Cardiac muscle cell (in vitro differentiated cells and primary cell): Measurements from ENCODE around the gene SELENOM. TPM values are rescaled to one million over a fixed set of nuclear protein-coding genes. Genes with fewer than 3 reads are reported as not detected.

Source experiments
- DNase-seq, 2 donors: peaks; one replicate each; pipeline versions ENCODE4 v3.0.0 to v3.0.0-alpha.2; 2010 to 2017; ENCODE audit warnings: low read depth in 1 of 2, low spot score in 1 of 2
- H3K27ac ChIP-seq: fragments of 200-600 bp; sonication (generic); 2 replicates; pipeline ENCODE4 v1.5.1; 2016
- H3K27me3 ChIP-seq: fragments of 200-600 bp; sonication (generic); 2 replicates; pipeline ENCODE4 v1.6.0; 2016; ENCODE audit warnings: control low read depth
- H3K36me3 ChIP-seq: fragments of 200-600 bp; sonication (generic); 2 replicates; pipeline ENCODE4 v1.5.1; 2016; ENCODE audit warnings: control low read depth
- H3K4me1 ChIP-seq: fragments of 200-600 bp; sonication (generic); 2 replicates; pipeline ENCODE4 v1.8.1; 2017; ENCODE audit warnings: low read depth, mild to moderate bottlenecking, mixed run types
- H3K4me3 ChIP-seq: fragments of 200-600 bp; sonication (generic); 2 replicates; pipeline ENCODE4 v1.5.1; 2016; ENCODE audit warnings: mild to moderate bottlenecking
- H3K9me3 ChIP-seq: fragments of 200-600 bp; sonication (generic); 2 replicates; pipeline ENCODE4 v1.5.1; 2017; ENCODE audit warnings: low read depth, mild to moderate bottlenecking, control low read depth
- CTCF ChIP-seq: IDR thresholded peaks from 2 replicates; pipeline ENCODE4 v1.5.1; 2012; ENCODE audit warnings: low read depth, mild to moderate bottlenecking, low read length
- polyA plus RNA-seq: library from polyadenylated mRNA; unstranded; fragments of >200 nt; fragmentation: Nextera tagmentation; extraction: Ambion mirVana; gene quantifications from 2 replicates; pipeline ENCODE4 v1.2.1, GENCODE V29; 2016
- total RNA-seq: library from RNA; depleted of rRNA; stranded (reverse); fragments of >200 nt; gene quantifications from 2 replicates; pipeline ENCODE4 v1.2.3, GENCODE V29; 2016

The SELENOM gene
- total and polyA plus RNA-seq, 2 experiments from 2014 or later: 84.0 to 88.8 TPM

DNA sequence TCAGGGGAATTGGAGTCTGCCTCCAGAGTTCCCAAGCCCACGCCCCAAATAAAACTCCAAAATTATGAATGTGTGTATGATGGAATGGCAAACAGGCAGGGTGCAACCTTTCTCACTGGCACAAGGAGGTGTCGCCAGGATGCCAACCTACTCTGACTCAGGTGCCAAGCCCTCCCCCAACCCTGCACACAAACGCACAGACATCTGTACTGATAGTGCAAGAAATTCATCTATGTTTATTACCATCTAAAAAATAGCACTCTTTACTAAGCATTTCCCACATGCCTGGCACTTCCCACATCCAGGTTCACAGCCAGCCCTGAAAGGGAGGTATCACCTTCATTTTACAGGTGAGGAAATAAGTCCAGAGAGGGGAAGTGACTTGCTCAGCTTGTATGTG is 31.7 kb upstream of the SELENOM start:
- no peak for TF ChIP-seq CTCF
- Histone ChIP-seq H3K27ac (no peak overlapping the region), H3K4me3 (no peak overlapping the region), H3K9me3 (no peaks in the 10 kb centered on the region), H3K4me1 (peaks cover 6% of the 10 kb centered on the region), H3K36me3 (no peaks in the 10 kb centered on the region), H3K27me3 (no peaks in the 10 kb centered on the region)
- no peak for DNase-seq

DNA sequence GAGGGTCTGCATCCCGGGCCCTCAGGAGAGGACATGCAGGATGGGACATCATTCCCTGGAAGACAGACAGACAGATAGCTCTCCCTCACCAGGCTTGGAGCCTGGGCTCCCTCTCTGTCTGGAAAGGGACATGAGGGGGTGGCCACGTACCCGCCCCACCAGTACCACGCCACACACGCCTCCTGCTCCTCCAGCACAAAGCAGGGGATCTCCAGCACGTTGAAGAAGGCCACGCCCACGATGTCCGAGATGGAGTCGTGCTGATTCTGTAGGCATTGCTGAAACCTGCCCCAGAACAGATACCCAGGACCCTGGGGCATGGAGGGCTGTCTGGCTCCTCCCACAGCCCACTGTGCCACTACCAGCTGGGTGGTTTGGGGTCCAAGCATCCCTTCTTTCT is 30.8 kb upstream of the SELENOM start:
- Histone ChIP-seq H3K9me3 (no peaks in the 10 kb centered on the region), H3K4me1 (peaks cover 6% of the 10 kb centered on the region), H3K36me3 (no peaks in the 10 kb centered on the region), H3K27me3 (no peaks in the 10 kb centered on the region), H3K4me3 (no peak overlapping the region), H3K27ac (no peak overlapping the region)
- no peak for DNase-seq
- TF ChIP-seq CTCF: no peak

DNA sequence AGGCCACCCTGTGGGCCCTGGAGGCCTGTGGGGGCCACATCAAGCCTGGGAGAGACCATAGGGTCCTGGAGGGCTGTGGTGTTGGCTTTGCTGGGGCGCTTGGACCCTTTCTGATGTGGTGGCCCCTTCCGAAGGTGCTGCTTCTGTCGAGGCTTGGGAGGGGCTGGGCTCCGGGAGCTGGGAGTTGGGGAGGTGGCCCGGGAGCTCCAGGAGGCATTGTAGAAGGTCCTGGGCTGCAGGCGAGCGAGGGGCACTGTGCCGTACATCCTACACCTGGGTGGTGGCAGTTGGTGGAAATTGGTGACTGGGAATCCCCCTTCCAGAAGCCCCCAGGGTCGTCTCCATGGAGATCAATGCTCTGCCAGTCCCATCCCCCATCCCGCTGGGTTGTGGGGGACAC is 30.4 kb upstream of the SELENOM start:
- DNase-seq: no peak
- Histone ChIP-seq H3K9me3 (no peaks in the 10 kb centered on the region), H3K27me3 (no peaks in the 10 kb centered on the region), H3K27ac (no peak overlapping the region), H3K4me1 (peaks cover 6% of the 10 kb centered on the region), H3K36me3 (no peaks in the 10 kb centered on the region), H3K4me3 (no peak overlapping the region)
- no peak for TF ChIP-seq CTCF

DNA sequence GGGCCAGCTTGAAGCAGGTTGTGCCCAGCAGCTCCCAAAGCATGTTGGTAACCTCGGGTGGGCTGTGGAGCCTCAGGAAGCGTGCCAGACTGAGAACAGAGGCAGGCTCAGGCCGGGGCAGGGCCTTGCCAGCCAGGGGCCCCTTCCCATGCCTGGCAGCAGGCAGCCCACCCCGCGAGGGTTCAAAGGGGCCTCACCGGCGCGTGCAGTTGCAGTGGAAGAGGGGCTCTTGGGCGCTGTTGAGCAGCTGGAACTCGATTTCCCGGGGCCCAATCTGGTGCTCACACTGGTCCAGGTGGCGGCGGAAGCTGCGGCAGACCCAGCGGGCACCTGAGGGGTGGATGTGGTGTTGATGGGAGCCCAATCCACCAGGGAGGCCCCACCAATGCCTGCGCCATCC is 29.3 kb upstream of the SELENOM start:
- Histone ChIP-seq H3K4me1 (peaks cover 6% of the 10 kb centered on the region), H3K27me3 (no peaks in the 10 kb centered on the region), H3K9me3 (no peaks in the 10 kb centered on the region), H3K4me3 (no peak overlapping the region), H3K27ac (no peak overlapping the region), H3K36me3 (no peaks in the 10 kb centered on the region)
- no peak for TF ChIP-seq CTCF
- DNase-seq: no peak

DNA sequence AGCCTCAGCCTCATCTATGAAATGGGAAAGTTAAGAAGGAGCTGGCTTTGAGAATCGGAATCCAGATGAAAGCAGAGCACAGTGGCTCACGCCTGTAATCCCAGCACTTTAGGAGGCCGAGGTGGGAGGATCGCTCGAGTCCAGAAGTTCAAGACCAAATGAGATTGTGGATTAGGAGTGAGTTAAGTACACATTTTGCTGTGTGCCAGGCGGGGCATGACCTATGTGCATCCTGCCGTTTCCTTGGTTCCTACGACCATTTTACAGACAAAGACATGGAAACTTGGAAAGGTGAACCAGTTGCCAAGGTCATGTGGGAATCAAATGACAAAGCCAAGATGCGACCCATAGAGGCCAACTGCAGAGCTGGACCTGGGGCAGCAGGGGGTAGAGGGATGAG is 28.8 kb upstream of the SELENOM start:
- H3K27me3 ChIP-seq: no peaks in the 10 kb centered on the region
- no peak overlapping the region for H3K4me3 ChIP-seq
- H3K9me3 ChIP-seq: no peaks in the 10 kb centered on the region
- no peak overlapping the region for H3K27ac ChIP-seq
- DNase-seq: no peak
- no peak for TF ChIP-seq CTCF
- peaks cover 6% of the 10 kb centered on the region for H3K4me1 ChIP-seq
- no peaks in the 10 kb centered on the region for H3K36me3 ChIP-seq

- no peak overlapping the region for H3K4me3 ChIP-seq
- H3K9me3 ChIP-seq: no peaks in the 10 kb centered on the region
- peaks cover 5% of the 10 kb centered on the region for H3K4me1 ChIP-seq
- no peak for TF ChIP-seq CTCF
- H3K36me3 ChIP-seq: no peaks in the 10 kb centered on the region
- no peak for DNase-seq
- no peaks in the 10 kb centered on the region for H3K27me3 ChIP-seq
- peak overlapping the region; percentile 51 for H3K27ac ChIP-seq
These were observed 28.3 kb upstream of the SELENOM start for GRCh38 chr22:31135706-31136105.
